ENCODE results near the gene MEIOB.

Gene MEIOB

GRCh38 chr16:1845985-1846384 lies 26.0 kb downstream of the MEIOB start:
- DNase-seq (ENCODE audit: low read depth) = no peak
- H3K4me3 ChIP-seq (ENCODE audit: low read depth, low read length) = no peak overlapping the region
- no peak for TF ChIP-seq CTCF (IDR thresholded peaks at IDR 0.05; ENCODE audit: low read depth, low read length, missing control alignments)

GRCh38 chr16:1839554-1839953 lies 32.4 kb downstream of the MEIOB start:
- no peak for DNase-seq (ENCODE audit: low read depth)
- TF ChIP-seq CTCF (IDR thresholded peaks at IDR 0.05; ENCODE audit: low read depth, low read length, missing control alignments) = no peak
- H3K4me3 ChIP-seq (ENCODE audit: low read depth, low read length) = no peak overlapping the region

GRCh38 chr16:1834096-1834495 lies 37.9 kb downstream of the MEIOB start:
- no peak overlapping the region for H3K4me3 ChIP-seq (ENCODE audit: low read depth, low read length)
- no peak for DNase-seq (ENCODE audit: low read depth)
- no peak for TF ChIP-seq CTCF (IDR thresholded peaks at IDR 0.05; ENCODE audit: low read depth, low read length, missing control alignments)

- DNase-seq (ENCODE audit: low read depth) = no peak
- TF ChIP-seq CTCF (IDR thresholded peaks at IDR 0.05; ENCODE audit: low read depth, low read length, missing control alignments) = no peak
- H3K4me3 ChIP-seq (ENCODE audit: low read depth, low read length) = no peak overlapping the region
Observed at GRCh38 chr16:1832838-1833454, 39.0 kb downstream of the MEIOB start.

- DNase-seq (ENCODE audit: low read depth) = no peak
- no peak for TF ChIP-seq CTCF (IDR thresholded peaks at IDR 0.05; ENCODE audit: low read depth, low read length, missing control alignments)
- H3K4me3 ChIP-seq (ENCODE audit: low read depth, low read length) = no peak overlapping the region
Observed at GRCh38 chr16:1831186-1832075, 40.5 kb downstream of the MEIOB start.

GRCh38 chr16:1830213-1830612 lies 41.8 kb downstream of the MEIOB start:
- TF ChIP-seq CTCF (IDR thresholded peaks at IDR 0.05; ENCODE audit: low read depth, low read length, missing control alignments) = no peak
- H3K4me3 ChIP-seq (ENCODE audit: low read depth, low read length) = no peak overlapping the region
- DNase-seq (ENCODE audit: low read depth) = no peak
